Fibroblast of lung (primary cell): ENCODE results near the gene SPAG5.

Experiments
- EZH2 ChIP-seq: IDR thresholded peaks from 2 replicates; pipeline ENCODE4 v1.5.1; 2012; ENCODE audit warnings: low read length, control low read depth, mild to moderate bottlenecking; ENCODE audit errors: missing control alignments
- TF ChIP-seq, protein P1 (sequence below), 2 donors: IDR thresholded peaks in 1 of 2; conservative IDR thresholded peaks in 1 of 2; 1 replicate in 1 of 2; 2 replicates in 1 of 2; pipeline ENCODE4 v1.5.1; 2011 to 2012; ENCODE audit warnings: low read length in 2 of 2, control low read depth in 1 of 2, inconsistent platforms in 1 of 2, low read depth in 1 of 2, mild to moderate bottlenecking in 1 of 2

DNA sequence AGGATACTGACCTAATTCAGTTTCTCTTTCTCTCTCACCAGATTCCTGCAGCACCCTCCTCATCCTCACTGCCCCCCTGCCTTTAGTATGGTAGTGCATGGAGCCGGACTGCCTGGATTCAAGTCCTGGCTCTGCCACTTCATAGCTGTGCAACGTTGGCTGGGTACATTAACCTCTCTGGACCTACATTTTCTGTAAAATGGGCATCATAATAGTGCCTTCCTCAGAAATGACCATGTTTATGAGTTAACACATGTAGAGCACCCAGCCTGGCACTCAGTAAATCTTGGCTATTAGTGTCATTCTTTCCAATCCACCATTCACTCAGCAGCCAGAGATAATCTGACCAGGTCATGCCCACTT lies 53.7 kb downstream of the SPAG5 start:
- TF ChIP-seq, protein P1, sequence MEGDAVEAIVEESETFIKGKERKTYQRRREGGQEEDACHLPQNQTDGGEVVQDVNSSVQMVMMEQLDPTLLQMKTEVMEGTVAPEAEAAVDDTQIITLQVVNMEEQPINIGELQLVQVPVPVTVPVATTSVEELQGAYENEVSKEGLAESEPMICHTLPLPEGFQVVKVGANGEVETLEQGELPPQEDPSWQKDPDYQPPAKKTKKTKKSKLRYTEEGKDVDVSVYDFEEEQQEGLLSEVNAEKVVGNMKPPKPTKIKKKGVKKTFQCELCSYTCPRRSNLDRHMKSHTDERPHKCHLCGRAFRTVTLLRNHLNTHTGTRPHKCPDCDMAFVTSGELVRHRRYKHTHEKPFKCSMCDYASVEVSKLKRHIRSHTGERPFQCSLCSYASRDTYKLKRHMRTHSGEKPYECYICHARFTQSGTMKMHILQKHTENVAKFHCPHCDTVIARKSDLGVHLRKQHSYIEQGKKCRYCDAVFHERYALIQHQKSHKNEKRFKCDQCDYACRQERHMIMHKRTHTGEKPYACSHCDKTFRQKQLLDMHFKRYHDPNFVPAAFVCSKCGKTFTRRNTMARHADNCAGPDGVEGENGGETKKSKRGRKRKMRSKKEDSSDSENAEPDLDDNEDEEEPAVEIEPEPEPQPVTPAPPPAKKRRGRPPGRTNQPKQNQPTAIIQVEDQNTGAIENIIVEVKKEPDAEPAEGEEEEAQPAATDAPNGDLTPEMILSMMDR (conservative IDR thresholded peaks at IDR 0.05 in 1 of 2, IDR thresholded peaks at IDR 0.05 in 1 of 2; ENCODE audit: low read depth in 1 of 2, low read length in 2 of 2): no peak
- TF ChIP-seq EZH2: no peak
